GM23338 (cell line): ENCODE measurements around the gene DYRK4. TPM values are rescaled to one million over a fixed set of nuclear protein-coding genes. Genes with fewer than 3 reads are reported as not detected.

Experiments
- ATAC-seq: fragments of 200-7000 bp; cut with Tn5 transposase; 3 replicates; pipeline ENCODE4 v1.9.1; 2020
- DNase-seq: peaks from one replicate; pipeline ENCODE4 v3.0.0-alpha.2; 2015; ENCODE audit warnings: low spot score
- H2AFZ ChIP-seq: fragments of 200-600 bp; sonication (generic); 2 replicates; pipeline ENCODE4 v1.8.0; 2016; ENCODE audit warnings: antibody characterized with exemption, mild to moderate bottlenecking, moderate library complexity
- H3F3A ChIP-seq: fragments of 200-600 bp; sonication (generic); replicated peaks from 2 replicates; pipeline ENCODE4 v1.8.0; 2017; ENCODE audit warnings: antibody characterized with exemption, mixed run types, low read depth
- H3K27ac ChIP-seq: fragments of 200-600 bp; sonication (generic); 2 replicates; pipeline ENCODE4 v1.6.1; 2016; ENCODE audit warnings: low read depth
- H3K27me3 ChIP-seq: fragments of 200-600 bp; sonication (generic); 2 replicates; pipeline ENCODE4 v1.8.0; 2016; ENCODE audit warnings: mild to moderate bottlenecking, mixed run types, moderate library complexity; ENCODE audit not compliant: insufficient read depth
- H3K36me3 ChIP-seq: fragments of 200-600 bp; sonication (generic); 2 replicates; pipeline ENCODE4 v1.8.0; 2016; ENCODE audit warnings: mild to moderate bottlenecking; ENCODE audit not compliant: insufficient read depth
- H3K4me1 ChIP-seq: fragments of 200-600 bp; sonication (generic); 2 replicates; pipeline ENCODE4 v1.8.0; 2016; ENCODE audit warnings: mild to moderate bottlenecking, moderate library complexity; ENCODE audit not compliant: insufficient read depth
- H3K4me2 ChIP-seq: fragments of 200-600 bp; sonication (generic); 2 replicates; pipeline ENCODE4 v1.7.1; 2017; ENCODE audit warnings: mixed run types
- H3K4me3 ChIP-seq: fragments of 200-600 bp; sonication (generic); 2 replicates; pipeline ENCODE4 v1.6.1; 2016; ENCODE audit warnings: mixed run types
- H3K79me2 ChIP-seq: fragments of 200-600 bp; sonication (generic); replicated peaks from 2 replicates; pipeline ENCODE4 v1.8.0; 2017; ENCODE audit warnings: mild to moderate bottlenecking; ENCODE audit not compliant: insufficient read depth
- H3K9me2 ChIP-seq: fragments of 200-600 bp; sonication (generic); 2 replicates; pipeline ENCODE4 v1.8.0; 2017; ENCODE audit not compliant: insufficient read depth
- H4K20me1 ChIP-seq: fragments of 200-600 bp; sonication (generic); replicated peaks from 2 replicates; pipeline ENCODE4 v1.8.0; 2017; ENCODE audit warnings: mild to moderate bottlenecking; ENCODE audit not compliant: insufficient read depth
- H3K27ac Mint-ChIP-seq: 2 replicates; pipeline ENCODE4 v1.8.0; 2020; ENCODE audit warnings: inconsistent platforms, mild to moderate bottlenecking, moderate library complexity, mixed read lengths
- H3K27me3 Mint-ChIP-seq: 3 replicates; pipeline ENCODE4 v1.8.0; 2022; ENCODE audit warnings: low read depth, mild to moderate bottlenecking, moderate library complexity, mixed read lengths, inconsistent platforms; ENCODE audit not compliant: insufficient read depth, poor library complexity
- H3K36me3 Mint-ChIP-seq: 3 replicates; pipeline ENCODE4 v1.8.0; 2021; ENCODE audit warnings: low read depth, mild to moderate bottlenecking, inconsistent platforms, moderate library complexity, mixed read lengths
- H3K4me1 Mint-ChIP-seq: 3 replicates; pipeline ENCODE4 v1.8.0; 2020; ENCODE audit warnings: mild to moderate bottlenecking, inconsistent platforms, mixed read lengths
- H3K4me3 Mint-ChIP-seq: 3 replicates; pipeline ENCODE4 v1.8.0; 2021; ENCODE audit warnings: moderate library complexity, mild to moderate bottlenecking, inconsistent platforms, mixed read lengths
- H3K9me3 Mint-ChIP-seq: 3 replicates; pipeline ENCODE4 v1.8.0; 2020; ENCODE audit warnings: moderate library complexity, mild to moderate bottlenecking, inconsistent platforms, mixed read lengths
- EZH2phosphoT487 ChIP-seq: fragments of 200-600 bp; sonication (generic); IDR thresholded peaks from one replicate; pipeline ENCODE4 v1.8.1; 2018; ENCODE audit warnings: antibody characterized with exemption; ENCODE audit not compliant: unreplicated experiment
- NANOG ChIP-seq: IDR thresholded peaks from 2 replicates; pipeline ENCODE4 v1.6.1; 2016; ENCODE audit warnings: antibody characterized with exemption, borderline replicate concordance
- POLR2AphosphoS5 ChIP-seq: IDR thresholded peaks from 2 replicates; pipeline ENCODE4 v1.6.1; 2016; ENCODE audit warnings: antibody characterized with exemption, low read depth
- polyA plus RNA-seq: library from polyadenylated mRNA; unstranded; fragments of >200 nt; fragmentation: Nextera tagmentation; extraction: Ambion mirVana; gene quantifications from 2 replicates; pipeline ENCODE4 v1.2.1, GENCODE V29; 2016
- total RNA-seq: library from RNA; depleted of rRNA; stranded (reverse); fragments of >200 nt; shearing (Covaris generic); gene quantifications from 2 replicates; pipeline ENCODE4 v1.2.3, GENCODE V29; 2014
- TF ChIP-seq, protein P1 (sequence below), 2 experiments: fragments of 200-600 bp in 1 of 2; sonication (generic) in 1 of 2; conservative IDR thresholded peaks; 2 replicates each; pipeline versions ENCODE4 v1.5.1 to v1.6.1; 2016 to 2017; ENCODE audit warnings: antibody characterized with exemption in 2 of 2, low read depth in 2 of 2, mild to moderate bottlenecking in 2 of 2, moderate library complexity in 1 of 2
- TF ChIP-seq, protein P2 (sequence below): IDR thresholded peaks from 2 replicates; pipeline ENCODE4 v1.6.1; 2016; ENCODE audit warnings: antibody characterized with exemption
- TF ChIP-seq, protein P3 (sequence below): IDR thresholded peaks from one replicate; pipeline ENCODE4 v1.6.1; 2018; ENCODE audit warnings: antibody characterized with exemption; ENCODE audit not compliant: unreplicated experiment

DYRK4 gene
- total and polyA plus RNA-seq, 2 experiments from 2014 or later, result 11.3 to 16.9 TPM

- no peaks in the 10 kb centered on the region for H3F3A ChIP-seq
- peak overlapping the region; percentile 94 for H3K27ac ChIP-seq
- peak overlapping the region; percentile 79 for H3K4me3 ChIP-seq
- H3K79me2 ChIP-seq, result peaks cover 46% of the 10 kb centered on the region
- H2AFZ ChIP-seq, result peak overlapping the region; percentile 74
- no peaks in the 10 kb centered on the region for H3K9me2 ChIP-seq
- DNase-seq, result no peak
- no peaks in the 10 kb centered on the region for H3K36me3 Mint-ChIP-seq
- ATAC-seq, result no peak
- peak overlapping the region; percentile 80 for H3K4me2 ChIP-seq
- no peaks in the 10 kb centered on the region for H3K9me3 Mint-ChIP-seq
- no peaks in the 10 kb centered on the region; the same call in 1 of the 2 replicates for H4K20me1 ChIP-seq
- H3K27ac Mint-ChIP-seq, result peak overlapping the region; percentile 98
- TF ChIP-seq, protein P1, sequence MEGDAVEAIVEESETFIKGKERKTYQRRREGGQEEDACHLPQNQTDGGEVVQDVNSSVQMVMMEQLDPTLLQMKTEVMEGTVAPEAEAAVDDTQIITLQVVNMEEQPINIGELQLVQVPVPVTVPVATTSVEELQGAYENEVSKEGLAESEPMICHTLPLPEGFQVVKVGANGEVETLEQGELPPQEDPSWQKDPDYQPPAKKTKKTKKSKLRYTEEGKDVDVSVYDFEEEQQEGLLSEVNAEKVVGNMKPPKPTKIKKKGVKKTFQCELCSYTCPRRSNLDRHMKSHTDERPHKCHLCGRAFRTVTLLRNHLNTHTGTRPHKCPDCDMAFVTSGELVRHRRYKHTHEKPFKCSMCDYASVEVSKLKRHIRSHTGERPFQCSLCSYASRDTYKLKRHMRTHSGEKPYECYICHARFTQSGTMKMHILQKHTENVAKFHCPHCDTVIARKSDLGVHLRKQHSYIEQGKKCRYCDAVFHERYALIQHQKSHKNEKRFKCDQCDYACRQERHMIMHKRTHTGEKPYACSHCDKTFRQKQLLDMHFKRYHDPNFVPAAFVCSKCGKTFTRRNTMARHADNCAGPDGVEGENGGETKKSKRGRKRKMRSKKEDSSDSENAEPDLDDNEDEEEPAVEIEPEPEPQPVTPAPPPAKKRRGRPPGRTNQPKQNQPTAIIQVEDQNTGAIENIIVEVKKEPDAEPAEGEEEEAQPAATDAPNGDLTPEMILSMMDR (conservative IDR thresholded peaks at IDR 0.05; ENCODE audit: low read depth in 2 of 2), result no peak
- TF ChIP-seq EZH2phosphoT487, result no peak
- no peak for TF ChIP-seq NANOG
- peaks cover 17% of the 10 kb centered on the region for H3K4me1 ChIP-seq
- H3K4me1 Mint-ChIP-seq, result peaks cover 11% of the 10 kb centered on the region; the same call in 2 of the 3 replicates
- H3K27me3 Mint-ChIP-seq, result peaks cover 6% of the 10 kb centered on the region
- peak overlapping the region; percentile 93 for H3K4me3 Mint-ChIP-seq
- H3K36me3 ChIP-seq, result no peaks in the 10 kb centered on the region
- no peaks in the 10 kb centered on the region for H3K27me3 ChIP-seq
These were observed 86.1 kb downstream of the DYRK4 start for GRCh38 chr12:4648104-4648500.

DNA sequence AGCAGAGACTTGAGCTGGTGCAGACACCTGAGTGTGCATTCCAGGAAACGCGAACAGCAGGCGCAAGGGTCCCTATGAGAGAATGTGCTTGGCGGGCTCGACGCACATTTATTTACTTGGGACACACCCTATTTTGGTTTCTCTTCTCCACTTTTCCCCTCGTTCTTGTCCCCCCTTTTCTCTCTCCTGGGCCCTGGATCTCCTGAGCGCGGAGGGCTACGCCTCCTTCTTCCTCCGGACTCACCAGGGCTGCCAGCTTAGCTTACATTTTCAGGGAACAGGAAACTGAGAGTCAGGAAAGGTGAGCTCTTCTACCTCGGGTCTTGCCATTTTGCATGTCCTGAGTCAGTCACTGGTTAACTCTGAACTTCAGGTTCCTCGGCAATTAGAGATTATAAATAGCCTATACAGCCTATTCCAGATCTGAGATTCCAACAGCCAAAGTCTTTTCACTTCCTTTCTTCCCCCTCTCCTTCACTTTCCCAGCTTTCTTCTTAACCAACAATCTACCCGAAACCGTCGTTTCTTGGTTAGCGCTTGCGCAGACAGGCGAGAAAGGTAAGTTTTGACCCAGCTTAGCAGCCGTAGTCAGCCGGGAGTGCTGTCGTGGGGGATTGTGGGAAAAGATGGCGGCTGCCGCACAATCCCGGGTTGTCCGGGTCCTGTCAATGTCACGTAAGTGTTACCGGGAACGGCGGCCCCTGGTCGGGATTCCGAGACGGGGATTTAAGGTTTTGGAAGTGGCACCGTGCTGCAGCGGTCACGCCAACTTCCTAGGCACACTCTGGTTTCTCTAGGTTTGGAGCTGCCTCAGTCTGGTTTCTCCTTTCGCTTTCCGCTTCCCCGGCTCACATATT, 86.7 kb downstream of the DYRK4 start, which contains the start of the genes AKAP3 and NDUFA9:
TSS of gene AKAP3 (minus strand) at position 551 of the 857 bp plus-strand sequence. CDS start 10,855 bp downstream, outside the sequence.
TSS of gene NDUFA9 (plus strand) at position 614 of the 857 bp plus-strand sequence. CDS start at position 627, 13 bp downstream.
- Histone ChIP-seq H2AFZ (peak within 1 kb of the TSS; percentile 91), H4K20me1 (no peaks in the 10 kb centered on the region; the same call in 1 of the 2 replicates), H3K4me3 (peak within 1 kb of the TSS; percentile 79), H3K36me3 (no peaks in the 10 kb centered on the region), H3K79me2 (peaks cover 53% of the 10 kb centered on the region), H3K4me1 (peaks cover 17% of the 10 kb centered on the region), H3K4me2 (peak within 1 kb of the TSS; percentile 80), H3F3A (no peaks in the 10 kb centered on the region), H3K9me2 (no peaks in the 10 kb centered on the region), H3K27ac (peak within 1 kb of the TSS; percentile 94), H3K27me3 (no peaks in the 10 kb centered on the region)
- no peaks in the 10 kb centered on the region for H3K36me3 Mint-ChIP-seq
- H3K9me3 Mint-ChIP-seq, result no peaks in the 10 kb centered on the region
- peak within 1 kb of the TSS; percentile 93 for H3K4me3 Mint-ChIP-seq
- TF ChIP-seq POLR2AphosphoS5 (peak; percentile 79), EZH2phosphoT487 (no peak)
- TF ChIP-seq, protein P2, sequence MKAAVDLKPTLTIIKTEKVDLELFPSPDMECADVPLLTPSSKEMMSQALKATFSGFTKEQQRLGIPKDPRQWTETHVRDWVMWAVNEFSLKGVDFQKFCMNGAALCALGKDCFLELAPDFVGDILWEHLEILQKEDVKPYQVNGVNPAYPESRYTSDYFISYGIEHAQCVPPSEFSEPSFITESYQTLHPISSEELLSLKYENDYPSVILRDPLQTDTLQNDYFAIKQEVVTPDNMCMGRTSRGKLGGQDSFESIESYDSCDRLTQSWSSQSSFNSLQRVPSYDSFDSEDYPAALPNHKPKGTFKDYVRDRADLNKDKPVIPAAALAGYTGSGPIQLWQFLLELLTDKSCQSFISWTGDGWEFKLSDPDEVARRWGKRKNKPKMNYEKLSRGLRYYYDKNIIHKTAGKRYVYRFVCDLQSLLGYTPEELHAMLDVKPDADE, result peak; percentile 66
- TF ChIP-seq, protein P3, sequence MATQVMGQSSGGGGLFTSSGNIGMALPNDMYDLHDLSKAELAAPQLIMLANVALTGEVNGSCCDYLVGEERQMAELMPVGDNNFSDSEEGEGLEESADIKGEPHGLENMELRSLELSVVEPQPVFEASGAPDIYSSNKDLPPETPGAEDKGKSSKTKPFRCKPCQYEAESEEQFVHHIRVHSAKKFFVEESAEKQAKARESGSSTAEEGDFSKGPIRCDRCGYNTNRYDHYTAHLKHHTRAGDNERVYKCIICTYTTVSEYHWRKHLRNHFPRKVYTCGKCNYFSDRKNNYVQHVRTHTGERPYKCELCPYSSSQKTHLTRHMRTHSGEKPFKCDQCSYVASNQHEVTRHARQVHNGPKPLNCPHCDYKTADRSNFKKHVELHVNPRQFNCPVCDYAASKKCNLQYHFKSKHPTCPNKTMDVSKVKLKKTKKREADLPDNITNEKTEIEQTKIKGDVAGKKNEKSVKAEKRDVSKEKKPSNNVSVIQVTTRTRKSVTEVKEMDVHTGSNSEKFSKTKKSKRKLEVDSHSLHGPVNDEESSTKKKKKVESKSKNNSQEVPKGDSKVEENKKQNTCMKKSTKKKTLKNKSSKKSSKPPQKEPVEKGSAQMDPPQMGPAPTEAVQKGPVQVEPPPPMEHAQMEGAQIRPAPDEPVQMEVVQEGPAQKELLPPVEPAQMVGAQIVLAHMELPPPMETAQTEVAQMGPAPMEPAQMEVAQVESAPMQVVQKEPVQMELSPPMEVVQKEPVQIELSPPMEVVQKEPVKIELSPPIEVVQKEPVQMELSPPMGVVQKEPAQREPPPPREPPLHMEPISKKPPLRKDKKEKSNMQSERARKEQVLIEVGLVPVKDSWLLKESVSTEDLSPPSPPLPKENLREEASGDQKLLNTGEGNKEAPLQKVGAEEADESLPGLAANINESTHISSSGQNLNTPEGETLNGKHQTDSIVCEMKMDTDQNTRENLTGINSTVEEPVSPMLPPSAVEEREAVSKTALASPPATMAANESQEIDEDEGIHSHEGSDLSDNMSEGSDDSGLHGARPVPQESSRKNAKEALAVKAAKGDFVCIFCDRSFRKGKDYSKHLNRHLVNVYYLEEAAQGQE, result no peak
- peak within 1 kb of the TSS; percentile 98 for H3K27ac Mint-ChIP-seq
- ATAC-seq (peak; percentile 95), DNase-seq (peak; percentile 92)
- H3K4me1 Mint-ChIP-seq, result peaks cover 11% of the 10 kb centered on the region; the same call in 2 of the 3 replicates
- H3K27me3 Mint-ChIP-seq, result peaks cover 6% of the 10 kb centered on the region
